Activated CD4-positive, alpha-beta T cell treated with anti-CD3 and anti-CD28 coated beads for 4 hours (primary cell): Measurements from ENCODE around the gene RBBP8.

ENCODE experiments used
- DNase-seq, 2 donors: peaks; one replicate each; pipeline ENCODE4 v3.0.0-alpha.2; 2020

RBBP8 gene

GRCh38 chr18:23066060-23066459 lies 132.9 kb downstream of the RBBP8 start:
- no peak for DNase-seq

GRCh38 chr18:23066504-23067039 lies 133.4 kb downstream of the RBBP8 start:
- DNase-seq: no peak

DNA sequence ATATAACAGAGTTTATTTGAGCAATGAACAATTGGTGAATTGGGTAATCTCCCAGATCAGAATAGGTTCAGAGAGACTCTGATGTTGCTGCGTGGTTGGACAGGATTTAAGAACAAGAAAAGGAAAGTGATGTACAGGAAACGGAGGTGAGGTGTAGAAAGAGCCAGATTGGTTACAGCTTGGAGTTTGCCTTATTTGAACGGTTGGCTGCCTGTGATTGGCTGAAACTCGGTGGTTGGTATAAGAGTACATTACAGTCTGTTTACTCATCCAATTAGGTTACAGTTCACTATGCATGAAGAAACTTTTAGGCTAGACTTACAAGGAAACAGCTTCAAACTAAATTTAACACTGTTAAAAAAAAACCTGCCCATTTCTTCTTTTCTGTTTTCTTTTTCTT lies 134.1 kb downstream of the RBBP8 start:
- DNase-seq: no peak

DNA sequence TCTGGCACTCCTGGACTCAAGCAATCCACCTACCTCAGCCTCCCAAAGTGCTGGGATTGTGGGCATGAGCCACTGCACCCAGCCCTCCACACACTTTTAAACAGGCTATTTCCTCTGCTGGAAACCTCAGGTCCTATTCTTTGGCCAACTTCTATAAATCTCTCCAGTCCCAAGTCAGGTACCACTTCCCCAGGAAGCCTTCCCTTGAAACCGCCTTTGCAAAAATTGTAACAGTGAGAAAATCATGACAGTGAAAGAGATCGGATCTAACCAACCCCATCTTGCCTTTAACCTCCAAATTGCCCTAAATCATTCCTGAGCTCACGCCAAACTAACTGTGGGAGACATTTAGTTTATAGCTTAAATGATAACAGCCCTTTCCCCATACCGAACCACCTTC lies 134.9 kb downstream of the RBBP8 start:
- DNase-seq: no peak

GRCh38 chr18:23068570-23069310 lies 135.6 kb downstream of the RBBP8 start:
- no peak for DNase-seq

- peak; percentile 16 to 18 for DNase-seq
Measured at GRCh38 chr18:23069481-23069880, 136.4 kb downstream of the RBBP8 start.

DNA sequence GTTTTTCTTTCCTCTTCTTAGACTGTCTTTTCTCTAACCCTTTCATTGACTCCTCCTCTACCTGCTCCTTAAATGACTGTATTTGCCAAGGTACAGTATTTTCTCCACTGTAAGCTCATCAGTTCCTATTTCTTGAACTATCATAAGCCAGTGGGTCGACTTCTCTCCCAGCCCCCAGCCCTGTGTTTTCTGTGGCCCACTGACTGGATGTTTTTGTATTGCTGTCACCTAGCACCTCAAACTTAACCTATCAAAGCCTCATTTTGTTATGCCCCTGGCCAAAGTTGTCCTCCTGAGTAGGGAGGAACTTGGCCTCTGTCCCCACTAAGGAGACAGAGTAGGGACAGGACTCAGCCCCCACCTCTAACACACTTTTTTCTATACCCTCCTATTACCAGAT lies 136.8 kb downstream of the RBBP8 start:
- no peak for DNase-seq

GRCh38 chr18:23071285-23071684 lies 138.2 kb downstream of the RBBP8 start:
- peak; percentile 70 to 76 for DNase-seq

- no peak for DNase-seq
Measured at GRCh38 chr18:23072079-23072478, 139.0 kb downstream of the RBBP8 start.

GRCh38 chr18:23073996-23074606 lies 141.0 kb downstream of the RBBP8 start:
- DNase-seq: no peak
